Upper lobe of right lung (tissue), 1 donor: Measurements from ENCODE around the gene CARD16. TPM values are rescaled to one million over a fixed set of nuclear protein-coding genes. Genes with fewer than 3 reads are reported as not detected.

Experiments used
- ATAC-seq: fragments of 200-7000 bp; cut with Tn5 transposase; one replicate; pipeline ENCODE4 v1.9.1; 2020; ENCODE audit warnings: mild to moderate bottlenecking, moderate library complexity
- DNase-seq: peaks from one replicate; pipeline ENCODE4 v3.0.0-alpha.2; 2020
- H3K27ac ChIP-seq: fragments of 200-600 bp; one replicate; pipeline ENCODE4 v1.8.0; 2022
- H3K27me3 ChIP-seq: fragments of 200-600 bp; one replicate; pipeline ENCODE4 v1.8.0; 2022; ENCODE audit warnings: mild to moderate bottlenecking
- H3K36me3 ChIP-seq: fragments of 200-600 bp; one replicate; pipeline ENCODE4 v1.8.0; 2022
- H3K4me1 ChIP-seq: fragments of 200-600 bp; one replicate; pipeline ENCODE4 v1.8.0; 2022
- H3K4me3 ChIP-seq: fragments of 200-600 bp; one replicate; pipeline ENCODE4 v1.8.0; 2022; ENCODE audit warnings: mild to moderate bottlenecking
- H3K9me3 ChIP-seq: fragments of 200-600 bp; one replicate; pipeline ENCODE4 v1.8.0; 2022
- CTCF ChIP-seq: fragments of 200-600 bp; IDR thresholded peaks from one replicate; pipeline ENCODE4 v1.8.0; 2022; ENCODE audit warnings: antibody characterized with exemption
- intact Hi-C: fragments of 100-400 bp; cut with DNase I; formaldehyde crosslinking; loops from one replicate; pipeline ENCODE4 v1.11.0; 2022
- total RNA-seq: library from RNA; stranded (reverse); fragmentation: NEBNext Ultra II Directional; extraction: Animal tissue kit (Norgen Biotek cat#: 25700); gene quantifications from one replicate; pipeline ENCODE4 v1.2.1, GENCODE V29; 2021
- donor health status: DM: no; HTN: yes; CAD: no; lungs with severe emphysema.

Gene CARD16
- total RNA-seq, 1 donor from 2014 or later: 74.0 TPM

- Histone ChIP-seq H3K27me3 (no peaks in the 10 kb centered on the region), H3K9me3 (no peaks in the 10 kb centered on the region), H3K4me1 (peaks cover 9% of the 10 kb centered on the region), H3K36me3 (peaks cover 40% of the 10 kb centered on the region), H3K4me3 (no peak overlapping the region), H3K27ac (no peak overlapping the region)
- intact Hi-C loops: no loop called here
- ATAC-seq: no peak
- no peak for DNase-seq
- TF ChIP-seq CTCF: no peak
These were observed 20.7 kb downstream of the CARD16 start for GRCh38 chr11:105024394-105024793.

GRCh38 chr11:105023003-105023402 is 22.1 kb downstream of the CARD16 start, which contains the start of gene CASP5:
Gene CASP5, minus strand, starts transcription at chr11:105023168. Its CDS starts 32 bp downstream, at chr11:105023136.
- H3K4me1 ChIP-seq: peaks cover 9% of the 10 kb centered on the region
- no peaks in the 10 kb centered on the region for H3K27me3 ChIP-seq
- ATAC-seq (peak; percentile 84), DNase-seq (no peak)
- TF ChIP-seq CTCF: no peak
- intact Hi-C loops: no loop called here
- H3K36me3 ChIP-seq: peaks cover 26% of the 10 kb centered on the region
- no peaks in the 10 kb centered on the region for H3K9me3 ChIP-seq
- H3K4me3 ChIP-seq: no peak within 1 kb of the TSS
- H3K27ac ChIP-seq: no peak within 1 kb of the TSS

GRCh38 chr11:105022527-105022926 is 22.6 kb downstream of the CARD16 start:
- no peaks in the 10 kb centered on the region for H3K27me3 ChIP-seq
- ATAC-seq (no peak), DNase-seq (no peak)
- no peaks in the 10 kb centered on the region for H3K9me3 ChIP-seq
- no peak for TF ChIP-seq CTCF
- peaks cover 9% of the 10 kb centered on the region for H3K4me1 ChIP-seq
- H3K27ac ChIP-seq: no peak overlapping the region
- intact Hi-C loops: no loop called here
- H3K36me3 ChIP-seq: peaks cover 23% of the 10 kb centered on the region
- H3K4me3 ChIP-seq: no peak overlapping the region

GRCh38 chr11:105007463-105007862 is 37.7 kb downstream of the CARD16 start:
- no peaks in the 10 kb centered on the region for H3K4me1 ChIP-seq
- no peaks in the 10 kb centered on the region for H3K36me3 ChIP-seq
- DNase-seq (no peak), ATAC-seq (no peak)
- no peak for TF ChIP-seq CTCF
- no peak overlapping the region for H3K27ac ChIP-seq
- intact Hi-C loops: no loop called here
- no peaks in the 10 kb centered on the region for H3K9me3 ChIP-seq
- H3K27me3 ChIP-seq: no peaks in the 10 kb centered on the region
- H3K4me3 ChIP-seq: no peak overlapping the region

- TF ChIP-seq CTCF: no peak
- intact Hi-C loops: no loop called here
- Histone ChIP-seq H3K36me3 (no peaks in the 10 kb centered on the region), H3K4me1 (no peaks in the 10 kb centered on the region), H3K4me3 (no peak overlapping the region), H3K27ac (no peak overlapping the region), H3K27me3 (no peaks in the 10 kb centered on the region), H3K9me3 (no peaks in the 10 kb centered on the region)
- ATAC-seq: no peak
- no peak for DNase-seq
These were observed 39.7 kb downstream of the CARD16 start for GRCh38 chr11:105005451-105005845.

- no peaks in the 10 kb centered on the region for H3K27me3 ChIP-seq
- no peak for TF ChIP-seq CTCF
- intact Hi-C loops: no loop called here
- DNase-seq (no peak), ATAC-seq (no peak)
- no peak overlapping the region for H3K27ac ChIP-seq
- H3K9me3 ChIP-seq: no peaks in the 10 kb centered on the region
- no peaks in the 10 kb centered on the region for H3K36me3 ChIP-seq
- H3K4me1 ChIP-seq: no peaks in the 10 kb centered on the region
- no peak overlapping the region for H3K4me3 ChIP-seq
These were observed 41.1 kb downstream of the CARD16 start for GRCh38 chr11:105004021-105004420.
